ENCODE measurements around the gene CCL5. TPM values are rescaled to one million over a fixed set of nuclear protein-coding genes. Genes with fewer than 3 reads are reported as not detected.

The CCL5 gene
- total and polyA plus RNA-seq, 2 donors (not counting 1 experiment from before 2014, with no cell fraction given): 2.9 to 5.3 TPM

GRCh38 chr17:35847633-35848373, 32.4 kb downstream of the CCL5 start:
- no peaks in the 10 kb centered on the region for H3K4me1 Mint-ChIP-seq
- H3K4me3 Mint-ChIP-seq: no peak overlapping the region
- H3K4me3 ChIP-seq (ENCODE audit: control extremely low read depth in 1 of 5, extremely low read depth in 1 of 5, insufficient read depth in 1 of 5, low read depth in 2 of 5, low read length in 4 of 5): no peak overlapping the region
- 93% methylated on average over 3 of the region's 4 CpGs for WGBS (ENCODE audit: insufficient coverage)
- H3K27ac ChIP-seq (ENCODE audit: low read length in 2 of 2): no peak overlapping the region
- no peak overlapping the region for H2AFZ ChIP-seq (ENCODE audit: insufficient read depth, low read depth, low read length, poor library complexity, severe bottlenecking)
- H3K4me2 ChIP-seq (replicated peaks; ENCODE audit: low read depth, low read length, poor library complexity, severe bottlenecking): no peak overlapping the region
- no peaks in the 10 kb centered on the region for H3K9me3 ChIP-seq (ENCODE audit: control extremely low read depth in 1 of 3, control insufficient read depth in 2 of 3, insufficient read depth in 1 of 3, low read length in 2 of 3)
- H3K36me3 ChIP-seq (replicated peaks in 1 of 2; ENCODE audit: control extremely low read depth in 1 of 2, control insufficient read depth in 1 of 2, extremely low read depth in 1 of 2, insufficient read depth in 2 of 2, low read length in 1 of 2): peaks cover 2 to 57% of the 10 kb centered on the region in 2 experiments
- no peak overlapping the region for H3K9ac ChIP-seq (ENCODE audit: low read length)
- no peaks in the 10 kb centered on the region for H3K27me3 Mint-ChIP-seq
- no peaks in the 10 kb centered on the region for H3K27me3 ChIP-seq (replicated peaks in 1 of 4; ENCODE audit: control extremely low read depth in 1 of 4, control insufficient read depth in 3 of 4, insufficient read depth in 4 of 4, low read length in 3 of 4)
- ChIA-PET POLR2A (no interaction called here), CTCF (interaction anchor here (0.6 to 2.5 kb wide), 8 partner anchors 13 to 694 kb away, joined by 3 to 6 read pairs (median 3); no protein-coding TSS in a partner anchor)
- peaks cover 9% of the 10 kb centered on the region for H4K20me1 ChIP-seq (ENCODE audit: control insufficient read depth, insufficient read depth, low read length, poor library complexity, severe bottlenecking)
- no peaks in the 10 kb centered on the region for H3K9me3 Mint-ChIP-seq (ENCODE audit: insufficient read depth)
- intact Hi-C loops (cut with micrococcal nuclease): no loop called here
- H3K4me1 ChIP-seq (ENCODE audit: control insufficient read depth in 2 of 2, insufficient read depth in 2 of 2, low read length in 2 of 2): no peaks in the 10 kb centered on the region
- peak overlapping the region; percentile 7 for H3K27ac Mint-ChIP-seq
- no peaks in the 10 kb centered on the region for H3K79me2 ChIP-seq (ENCODE audit: control insufficient read depth, insufficient read depth, low read length)
- DNase-seq: no peak
- no peak for ATAC-seq (ENCODE audit: low read depth)
- TF ChIP-seq EZH2 (IDR thresholded peaks at IDR 0.05; ENCODE audit: borderline replicate concordance, insufficient read depth, low read depth, low read length, poor library complexity, severe bottlenecking) (no peak), CTCF (IDR thresholded peaks at IDR 0.05) (no peak)

- H3K4me3 ChIP-seq (ENCODE audit: control extremely low read depth in 1 of 5, extremely low read depth in 1 of 5, insufficient read depth in 1 of 5, low read depth in 2 of 5, low read length in 4 of 5): no peak overlapping the region
- Mint-ChIP-seq H3K27me3 (no peaks in the 10 kb centered on the region), H3K27ac (no peak overlapping the region), H3K4me3 (no peak overlapping the region), H3K9me3 (ENCODE audit: insufficient read depth) (no peaks in the 10 kb centered on the region), H3K4me1 (no peaks in the 10 kb centered on the region)
- no peak overlapping the region for H3K9ac ChIP-seq (ENCODE audit: low read length)
- ATAC-seq (ENCODE audit: low read depth): no peak
- no peak overlapping the region for H3K27ac ChIP-seq (ENCODE audit: low read length in 2 of 2)
- ChIA-PET CTCF (interaction anchor here (1.0 to 2.5 kb wide), 2 partner anchors 38 to 83 kb away, joined by 3 to 5 read pairs; no protein-coding TSS in a partner anchor), POLR2A (no interaction called here)
- TF ChIP-seq CTCF (IDR thresholded peaks at IDR 0.05) (no peak), EZH2 (IDR thresholded peaks at IDR 0.05; ENCODE audit: borderline replicate concordance, insufficient read depth, low read depth, low read length, poor library complexity, severe bottlenecking) (no peak)
- no peak overlapping the region for H3K4me2 ChIP-seq (replicated peaks; ENCODE audit: low read depth, low read length, poor library complexity, severe bottlenecking)
- no peaks in the 10 kb centered on the region for H3K4me1 ChIP-seq (ENCODE audit: control insufficient read depth in 2 of 2, insufficient read depth in 2 of 2, low read length in 2 of 2)
- no peaks in the 10 kb centered on the region for H3K27me3 ChIP-seq (replicated peaks in 1 of 4; ENCODE audit: control extremely low read depth in 1 of 4, control insufficient read depth in 3 of 4, insufficient read depth in 4 of 4, low read length in 3 of 4)
- no peaks in the 10 kb centered on the region for H3K79me2 ChIP-seq (ENCODE audit: control insufficient read depth, insufficient read depth, low read length)
- no CpG with 5 or more reads among the region's 2 CpGs for WGBS (ENCODE audit: insufficient coverage)
- no peak overlapping the region for H2AFZ ChIP-seq (ENCODE audit: insufficient read depth, low read depth, low read length, poor library complexity, severe bottlenecking)
- peaks cover 13% of the 10 kb centered on the region for H4K20me1 ChIP-seq (ENCODE audit: control insufficient read depth, insufficient read depth, low read length, poor library complexity, severe bottlenecking)
- intact Hi-C loops (cut with micrococcal nuclease): no loop called here
- H3K36me3 ChIP-seq (replicated peaks in 1 of 2; ENCODE audit: control extremely low read depth in 1 of 2, control insufficient read depth in 1 of 2, extremely low read depth in 1 of 2, insufficient read depth in 2 of 2, low read length in 1 of 2): peaks cover 0 to 65% of the 10 kb centered on the region in 2 experiments
- H3K9me3 ChIP-seq (ENCODE audit: control extremely low read depth in 1 of 3, control insufficient read depth in 2 of 3, insufficient read depth in 1 of 3, low read length in 2 of 3): no peaks in the 10 kb centered on the region
- no peak for DNase-seq
These were observed 33.2 kb downstream of the CCL5 start for GRCh38 chr17:35847006-35847405.

Data from B cell (primary cell).